ENCODE results near the gene PRXL2C. TPM values are rescaled to one million over a fixed set of nuclear protein-coding genes. Genes with fewer than 3 reads are reported as not detected.
A peak's percentile ranks its signal among the peaks of the same experiment; 100 is the strongest.
"Not testable (repeated sequence)": the region's sequence is repeated elsewhere in the genome, so short reads cannot be mapped to it uniquely, and the experiment has no call there.

Gene PRXL2C
- total and polyA plus RNA-seq, 2 of the 8 experiments (the other 6 are each of a cell fraction or from before 2014, with no cell fraction given) = 2.8 to 7.3 TPM

GRCh38 chr9:96666653-96667362, 11.7 kb upstream of the PRXL2C start:
- H3K4me3 ChIP-seq (ENCODE audit: extremely low read depth in 1 of 4, insufficient read depth in 2 of 4, low read depth in 3 of 4, low read length in 4 of 4); H2BK20ac ChIP-seq (ENCODE audit: low read length); H3K79me1 ChIP-seq (ENCODE audit: low read depth, low read length); H3K4me2 ChIP-seq (ENCODE audit: insufficient read depth in 1 of 2, low read depth in 2 of 2, low read length in 2 of 2); H3K27me3 ChIP-seq (replicated peaks in 1 of 4; ENCODE audit: control insufficient read depth in 3 of 4, extremely low read depth in 1 of 4, insufficient read depth in 3 of 4, low read length in 3 of 4); H4K8ac ChIP-seq (ENCODE audit: extremely low read depth, insufficient read depth, low read length); H2AK5ac ChIP-seq (ENCODE audit: low read depth, low read length); H3K23me2 ChIP-seq (ENCODE audit: low read depth, low read length); H3K56ac ChIP-seq (replicated peaks; ENCODE audit: insufficient read length, low read depth, low read length); H3K14ac ChIP-seq (ENCODE audit: insufficient read length); H3K4me1 ChIP-seq (replicated peaks in 1 of 4; ENCODE audit: control insufficient read depth in 3 of 4, insufficient read depth in 4 of 4, low read length in 3 of 4); H3K36me3 ChIP-seq (ENCODE audit: control insufficient read depth in 2 of 4, insufficient read depth in 4 of 4, low read length in 3 of 4); H4K20me1 ChIP-seq (replicated peaks in 1 of 2; ENCODE audit: control insufficient read depth in 1 of 2, insufficient read depth in 2 of 2, low read length in 2 of 2); H2BK120ac ChIP-seq (replicated peaks; ENCODE audit: low read depth, low read length); DNase-seq (ENCODE audit: low read depth in 1 of 2, low spot score in 2 of 2); H3K9me3 ChIP-seq (ENCODE audit: insufficient read depth in 2 of 2, low read depth in 1 of 2, low read length in 1 of 2); H4K5ac ChIP-seq (ENCODE audit: insufficient read length, low read depth, low read length); H4K91ac ChIP-seq (replicated peaks; ENCODE audit: insufficient read length, low read length); H3K23ac ChIP-seq (ENCODE audit: insufficient read length); POLR2A ChIA-PET (ENCODE audit: partially characterized antibody); H3K9ac ChIP-seq (replicated peaks in 1 of 4; ENCODE audit: extremely low read depth in 1 of 4, low read depth in 3 of 4, low read length in 3 of 4); H2AFZ ChIP-seq (ENCODE audit: low read length); H3K4ac ChIP-seq (replicated peaks; ENCODE audit: insufficient read length, low read depth, low read length); H2BK15ac ChIP-seq (ENCODE audit: low read length); H3K27ac ChIP-seq (ENCODE audit: low read depth, low read length); H3K79me2 ChIP-seq (ENCODE audit: control insufficient read depth in 1 of 2, insufficient read depth in 2 of 2, low read length in 2 of 2): not testable (repeated sequence)
- 0 out of 2 replicates have a peak overlapping the region, but pooled peaks have one; percentile 44 for H2BK5ac ChIP-seq (ENCODE audit: low read depth, low read length)
- 77% methylated on average over 15 of the region's 15 CpGs; no CpG with 5 or more reads in 1 of the 2 experiments for WGBS, 2 experiments (ENCODE audit: extremely low coverage in 1 of 2, insufficient coverage in 1 of 2, insufficient read length in 1 of 2, insufficient replicate concordance in 2 of 2, low coverage in 1 of 2, low lambda C conversion rate in 2 of 2, missing lambda C conversion rate in 1 of 2)
- CTCF ChIA-PET (ENCODE audit: partially characterized antibody) = interaction anchor here (0.6 to 3.2 kb wide), 36 partner anchors 9 to 658 kb away, joined by 3 to 27 read pairs (median 4); partner anchors contain the start of genes HABP4 and ZNF510
- TF ChIP-seq RAD21 (IDR thresholded peaks at IDR 0.05 in 1 of 2, conservative IDR thresholded peaks at IDR 0.05 in 1 of 2; ENCODE audit: low read depth in 2 of 2, low read length in 2 of 2) (peak; percentile 72 to 81), KDM1A (IDR thresholded peaks at IDR 0.05; ENCODE audit: borderline replicate concordance, low read length) (0 out of 2 replicates have a peak, but pooled peaks have one; percentile 10), CTCF (IDR thresholded peaks at IDR 0.05; ENCODE audit: control extremely low read depth in 1 of 3, insufficient read depth in 1 of 3, low read depth in 1 of 3, low read length in 3 of 3) (peak; percentile 24 to 63 (median 48)), BACH1 (IDR thresholded peaks at IDR 0.05; ENCODE audit: low read length) (0 out of 2 replicates have a peak, but pooled peaks have one; percentile 31), CEBPB (IDR thresholded peaks at IDR 0.05; ENCODE audit: low read depth, low read length) (peak; percentile 77), MAFK (IDR thresholded peaks at IDR 0.05; ENCODE audit: low read depth, low read length) (peak; percentile 34; the same call in 1 of the 2 replicates)
- peak overlapping the region; percentile 78 for H3K18ac ChIP-seq (ENCODE audit: extremely low read depth, low read length)
- FAIRE-seq = peak; percentile 45
- peak overlapping the region; percentile 90; the same call in 1 of the 2 replicates for H2BK12ac ChIP-seq (ENCODE audit: low read depth, low read length)
